A549 (cell line): ENCODE results near the gene MSI2.

Experiments used
- CBX8 ChIP-seq: fragments of 200-600 bp; sonication (generic); IDR thresholded peaks from 2 replicates; pipeline ENCODE4 v1.6.1; 2016
- CTCF ChIP-seq: fragments of >200 bp; sonication (Bioruptor Twin); formaldehyde crosslinking; IDR thresholded peaks from 3 replicates; pipeline ENCODE4 v1.5.1; 2016
- EHMT2 ChIP-seq: fragments of 200-600 bp; sonication (generic); IDR thresholded peaks from 2 replicates; pipeline ENCODE4 v1.6.1; 2016; ENCODE audit warnings: antibody characterized with exemption, low read depth, mild to moderate bottlenecking, moderate library complexity
- FOSB ChIP-seq: fragments of 250-450 bp; sonication (Bioruptor Pico); IDR thresholded peaks from 2 replicates; pipeline ENCODE4 v1.5.0; 2020; ENCODE audit warnings: mild to moderate bottlenecking, moderate library complexity
- MAFK ChIP-seq: fragments of 450-650 bp; IDR thresholded peaks from 2 replicates; pipeline ENCODE4 v1.6.1; 2014; ENCODE audit not compliant: partially characterized antibody
- MYC ChIP-seq: IDR thresholded peaks from 2 replicates; pipeline ENCODE4 v1.6.1; 2012; ENCODE audit warnings: mild to moderate bottlenecking, inconsistent platforms, low read length, improper control_type of control experiment, borderline replicate concordance
- NFE2L2 ChIP-seq: fragments of 150-350 bp; conservative IDR thresholded peaks from 2 replicates; pipeline ENCODE4 v1.6.1; 2014; ENCODE audit warnings: low read length
- POLR2A ChIP-seq: IDR thresholded peaks from 2 replicates; pipeline ENCODE4 v1.6.1; 2012; ENCODE audit warnings: mild to moderate bottlenecking, low read length
- RAD21 ChIP-seq, 2 experiments: fragments of >200 bp in 1 of 2; sonication (Bioruptor Twin) in 1 of 2; formaldehyde crosslinking in 1 of 2; IDR thresholded peaks in 1 of 2; conservative IDR thresholded peaks in 1 of 2; 2 replicates in 1 of 2; 3 replicates in 1 of 2; pipeline ENCODE4 v1.6.1; 2012 to 2018; ENCODE audit warnings: inconsistent platforms in 1 of 2
- ZFP36 ChIP-seq: fragments of 450-650 bp; IDR thresholded peaks from 2 replicates; pipeline ENCODE4 v1.6.1; 2014; ENCODE audit warnings: borderline replicate concordance; ENCODE audit not compliant: partially characterized antibody
- TF ChIP-seq, protein P1 (sequence below): IDR thresholded peaks from 2 replicates; pipeline ENCODE4 v1.6.1; 2012

- TF ChIP-seq CTCF (no peak), ZFP36 (no peak), POLR2A (no peak), NFE2L2 (no peak), EHMT2 (no peak), CBX8 (no peak), RAD21 (conservative IDR thresholded peaks at IDR 0.05 in 1 of 2, IDR thresholded peaks at IDR 0.05 in 1 of 2) (no peak), MYC (no peak), MAFK (no peak), FOSB (CRISPR knock-in tag) (no peak)
- TF ChIP-seq, protein P1, sequence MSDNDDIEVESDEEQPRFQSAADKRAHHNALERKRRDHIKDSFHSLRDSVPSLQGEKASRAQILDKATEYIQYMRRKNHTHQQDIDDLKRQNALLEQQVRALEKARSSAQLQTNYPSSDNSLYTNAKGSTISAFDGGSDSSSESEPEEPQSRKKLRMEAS: no peak
Observed at GRCh38 chr17:57468932-57469775, 212.8 kb downstream of the MSI2 start.
